ENCODE data around the gene ZNF263. TPM values are rescaled to one million over a fixed set of nuclear protein-coding genes. Genes with fewer than 3 reads are reported as not detected.

Gene ZNF263
- total RNA-seq, 1 experiment from 2014 or later: 29.5 TPM

DNA sequence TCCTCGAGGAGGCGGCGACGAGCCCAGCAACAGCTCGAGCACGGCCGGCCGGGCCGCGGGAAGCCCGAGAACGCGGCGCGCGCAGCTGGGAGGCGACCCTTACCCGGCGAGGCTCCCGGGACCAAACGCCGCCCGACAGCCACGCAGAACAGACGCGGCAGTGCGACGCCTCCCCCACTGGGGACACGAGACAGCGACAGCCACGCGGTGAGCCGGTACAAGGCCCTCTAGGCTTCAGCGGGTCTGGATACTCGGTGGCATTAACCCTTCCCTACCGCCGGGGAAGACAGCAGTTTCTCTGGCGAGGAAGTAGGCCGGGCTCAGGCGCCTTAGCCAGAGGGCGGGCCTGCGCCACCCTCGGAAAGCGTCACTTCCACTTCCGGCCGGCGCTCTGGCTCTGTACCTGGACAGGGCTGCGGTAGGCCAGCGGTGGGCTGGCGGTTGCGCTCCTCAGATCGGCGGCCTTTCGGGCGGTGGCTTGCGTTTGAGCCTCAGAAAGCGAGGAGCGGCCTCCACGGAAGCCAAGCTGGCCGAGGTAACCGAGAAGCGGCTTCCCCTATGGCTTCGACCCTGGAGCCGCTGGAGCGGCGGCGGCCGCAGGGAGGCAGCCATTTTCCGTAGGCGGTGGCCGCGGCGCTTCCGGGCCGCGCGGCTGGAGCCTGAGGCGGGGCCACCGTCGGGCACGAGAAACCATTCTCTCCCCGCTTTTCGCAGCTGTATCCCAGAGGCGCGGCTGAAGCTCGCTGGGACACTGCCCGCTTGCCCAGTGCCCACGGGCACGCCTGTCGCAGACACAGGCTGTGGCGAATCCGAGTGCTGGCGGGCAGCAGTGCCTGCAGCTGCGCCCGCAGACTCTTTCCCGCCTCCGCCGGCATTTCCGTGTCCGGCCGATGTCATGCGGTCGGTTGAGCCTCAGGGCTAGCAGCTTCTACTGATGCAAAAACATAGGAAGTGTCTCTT lies 22.1 kb downstream of the ZNF263 start, which contains the start of the genes TIGD7 and ZNF75A (continued):
- TF ChIP-seq, protein P1, sequence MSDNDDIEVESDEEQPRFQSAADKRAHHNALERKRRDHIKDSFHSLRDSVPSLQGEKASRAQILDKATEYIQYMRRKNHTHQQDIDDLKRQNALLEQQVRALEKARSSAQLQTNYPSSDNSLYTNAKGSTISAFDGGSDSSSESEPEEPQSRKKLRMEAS (CRISPR knock-in tag; IDR thresholded peaks at IDR 0.05): peak; percentile 98
- TF ChIP-seq NR1H2 (CRISPR knock-in tag; IDR thresholded peaks at IDR 0.05): peak; percentile 94
- peak; percentile 52 for TF ChIP-seq GABPB1 (CRISPR knock-in tag; IDR thresholded peaks at IDR 0.05)
- TF ChIP-seq, protein P2, sequence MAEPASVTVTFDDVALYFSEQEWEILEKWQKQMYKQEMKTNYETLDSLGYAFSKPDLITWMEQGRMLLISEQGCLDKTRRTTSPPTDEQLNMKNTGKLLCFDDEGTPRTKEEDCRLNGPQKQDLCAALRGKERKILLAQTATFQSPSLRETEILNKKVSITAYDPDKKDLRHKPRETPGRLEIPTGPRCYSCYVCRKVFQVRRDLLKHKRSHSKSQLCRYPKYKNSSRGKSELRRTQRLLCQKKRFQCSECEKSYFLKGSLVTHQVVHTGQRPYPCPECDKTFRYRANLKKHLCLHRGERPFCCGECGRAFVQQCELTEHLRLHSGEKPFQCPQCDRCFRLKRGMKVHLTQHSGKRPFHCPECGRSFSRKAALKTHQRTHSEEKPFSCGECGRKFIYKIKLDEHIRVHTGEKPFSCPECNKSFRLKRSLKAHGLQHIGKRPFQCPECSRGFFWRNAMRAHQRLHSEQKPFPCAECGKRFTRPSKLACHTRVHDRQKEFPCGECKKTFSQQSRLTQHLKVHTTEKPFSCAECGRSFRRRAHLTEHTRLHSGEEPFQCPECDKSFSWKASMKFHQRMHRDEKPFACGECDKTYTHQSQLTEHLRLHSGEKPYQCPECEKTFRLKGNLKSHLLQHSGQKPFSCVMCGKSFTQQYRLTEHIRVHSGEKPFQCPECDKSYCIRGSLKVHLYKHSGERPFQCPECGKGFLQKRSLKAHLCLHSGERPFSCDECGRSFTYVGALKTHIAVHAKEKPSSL (CRISPR knock-in tag; conservative IDR thresholded peaks at IDR 0.05): no peak
- peak; percentile 80; the same call in 1 of the 2 replicates for TF ChIP-seq SMAD3 (CRISPR knock-in tag; IDR thresholded peaks at IDR 0.05; ENCODE audit: borderline replicate concordance)
- peak; percentile 92 for TF ChIP-seq ZBTB21 (CRISPR knock-in tag; IDR thresholded peaks at IDR 0.05; ENCODE audit: borderline replicate concordance)
- TF ChIP-seq ZNF219 (CRISPR knock-in tag; IDR thresholded peaks at IDR 0.05; ENCODE audit: borderline replicate concordance): peak; percentile 96
- peak; percentile 92 for TF ChIP-seq FOXK1 (CRISPR knock-in tag; IDR thresholded peaks at IDR 0.05)
- no peak for TF ChIP-seq MXD4 (CRISPR knock-in tag; IDR thresholded peaks at IDR 0.05; ENCODE audit: borderline replicate concordance)
- TF ChIP-seq ZNF317 (CRISPR knock-in tag; IDR thresholded peaks at IDR 0.05; ENCODE audit: borderline replicate concordance, low read depth): peak; percentile 70
- peak; percentile 98 for TF ChIP-seq JUN (CRISPR knock-in tag; IDR thresholded peaks at IDR 0.05)
- TF ChIP-seq GRHL2 (CRISPR knock-in tag; IDR thresholded peaks at IDR 0.05; ENCODE audit: insufficient replicate concordance, severe bottlenecking): no peak
- no peak; the same call in none of the 2 replicates for TF ChIP-seq NFYB (CRISPR knock-in tag; conservative IDR thresholded peaks at IDR 0.05; ENCODE audit: low read depth)
- TF ChIP-seq TP53 (CRISPR knock-in tag; IDR thresholded peaks at IDR 0.05): peak; percentile 88; the same call in 1 of the 2 replicates
- TF ChIP-seq ZNF232 (CRISPR knock-in tag; IDR thresholded peaks at IDR 0.05): peak; percentile 81
- TF ChIP-seq, protein P3, sequence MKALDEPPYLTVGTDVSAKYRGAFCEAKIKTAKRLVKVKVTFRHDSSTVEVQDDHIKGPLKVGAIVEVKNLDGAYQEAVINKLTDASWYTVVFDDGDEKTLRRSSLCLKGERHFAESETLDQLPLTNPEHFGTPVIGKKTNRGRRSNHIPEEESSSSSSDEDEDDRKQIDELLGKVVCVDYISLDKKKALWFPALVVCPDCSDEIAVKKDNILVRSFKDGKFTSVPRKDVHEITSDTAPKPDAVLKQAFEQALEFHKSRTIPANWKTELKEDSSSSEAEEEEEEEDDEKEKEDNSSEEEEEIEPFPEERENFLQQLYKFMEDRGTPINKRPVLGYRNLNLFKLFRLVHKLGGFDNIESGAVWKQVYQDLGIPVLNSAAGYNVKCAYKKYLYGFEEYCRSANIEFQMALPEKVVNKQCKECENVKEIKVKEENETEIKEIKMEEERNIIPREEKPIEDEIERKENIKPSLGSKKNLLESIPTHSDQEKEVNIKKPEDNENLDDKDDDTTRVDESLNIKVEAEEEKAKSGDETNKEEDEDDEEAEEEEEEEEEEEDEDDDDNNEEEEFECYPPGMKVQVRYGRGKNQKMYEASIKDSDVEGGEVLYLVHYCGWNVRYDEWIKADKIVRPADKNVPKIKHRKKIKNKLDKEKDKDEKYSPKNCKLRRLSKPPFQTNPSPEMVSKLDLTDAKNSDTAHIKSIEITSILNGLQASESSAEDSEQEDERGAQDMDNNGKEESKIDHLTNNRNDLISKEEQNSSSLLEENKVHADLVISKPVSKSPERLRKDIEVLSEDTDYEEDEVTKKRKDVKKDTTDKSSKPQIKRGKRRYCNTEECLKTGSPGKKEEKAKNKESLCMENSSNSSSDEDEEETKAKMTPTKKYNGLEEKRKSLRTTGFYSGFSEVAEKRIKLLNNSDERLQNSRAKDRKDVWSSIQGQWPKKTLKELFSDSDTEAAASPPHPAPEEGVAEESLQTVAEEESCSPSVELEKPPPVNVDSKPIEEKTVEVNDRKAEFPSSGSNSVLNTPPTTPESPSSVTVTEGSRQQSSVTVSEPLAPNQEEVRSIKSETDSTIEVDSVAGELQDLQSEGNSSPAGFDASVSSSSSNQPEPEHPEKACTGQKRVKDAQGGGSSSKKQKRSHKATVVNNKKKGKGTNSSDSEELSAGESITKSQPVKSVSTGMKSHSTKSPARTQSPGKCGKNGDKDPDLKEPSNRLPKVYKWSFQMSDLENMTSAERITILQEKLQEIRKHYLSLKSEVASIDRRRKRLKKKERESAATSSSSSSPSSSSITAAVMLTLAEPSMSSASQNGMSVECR (CRISPR knock-in tag; IDR thresholded peaks at IDR 0.05; ENCODE audit: borderline replicate concordance): peak; percentile 99

DNA sequence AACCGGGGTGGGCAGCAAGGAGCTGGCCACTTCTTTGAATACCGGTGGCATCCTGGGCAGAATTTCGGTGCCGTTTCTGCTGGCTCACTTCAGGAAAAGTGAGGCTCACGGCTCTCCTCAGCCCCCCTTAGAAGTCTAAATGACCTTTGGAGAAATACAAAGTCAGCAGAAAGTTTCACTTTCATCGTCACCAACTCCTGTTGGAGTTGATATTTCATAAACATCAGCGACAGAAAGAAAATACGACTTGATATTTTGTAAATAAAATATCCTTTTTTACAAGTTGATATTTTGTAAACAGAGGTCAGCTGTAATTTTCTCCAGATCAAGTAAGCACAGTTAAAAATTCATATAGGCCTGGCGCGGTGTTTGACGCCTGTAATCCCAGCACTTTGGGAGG lies 22.8 kb downstream of the ZNF263 start:
- CTCF ChIA-PET: no interaction called here
- peaks cover 8% of the 10 kb centered on the region for H3K4me1 Mint-ChIP-seq
- H3K9me3 Mint-ChIP-seq: peaks cover 40% of the 10 kb centered on the region
- no peak for TF ChIP-seq GRHL2 (CRISPR knock-in tag; IDR thresholded peaks at IDR 0.05; ENCODE audit: insufficient replicate concordance, severe bottlenecking)
- TF ChIP-seq, protein P4, sequence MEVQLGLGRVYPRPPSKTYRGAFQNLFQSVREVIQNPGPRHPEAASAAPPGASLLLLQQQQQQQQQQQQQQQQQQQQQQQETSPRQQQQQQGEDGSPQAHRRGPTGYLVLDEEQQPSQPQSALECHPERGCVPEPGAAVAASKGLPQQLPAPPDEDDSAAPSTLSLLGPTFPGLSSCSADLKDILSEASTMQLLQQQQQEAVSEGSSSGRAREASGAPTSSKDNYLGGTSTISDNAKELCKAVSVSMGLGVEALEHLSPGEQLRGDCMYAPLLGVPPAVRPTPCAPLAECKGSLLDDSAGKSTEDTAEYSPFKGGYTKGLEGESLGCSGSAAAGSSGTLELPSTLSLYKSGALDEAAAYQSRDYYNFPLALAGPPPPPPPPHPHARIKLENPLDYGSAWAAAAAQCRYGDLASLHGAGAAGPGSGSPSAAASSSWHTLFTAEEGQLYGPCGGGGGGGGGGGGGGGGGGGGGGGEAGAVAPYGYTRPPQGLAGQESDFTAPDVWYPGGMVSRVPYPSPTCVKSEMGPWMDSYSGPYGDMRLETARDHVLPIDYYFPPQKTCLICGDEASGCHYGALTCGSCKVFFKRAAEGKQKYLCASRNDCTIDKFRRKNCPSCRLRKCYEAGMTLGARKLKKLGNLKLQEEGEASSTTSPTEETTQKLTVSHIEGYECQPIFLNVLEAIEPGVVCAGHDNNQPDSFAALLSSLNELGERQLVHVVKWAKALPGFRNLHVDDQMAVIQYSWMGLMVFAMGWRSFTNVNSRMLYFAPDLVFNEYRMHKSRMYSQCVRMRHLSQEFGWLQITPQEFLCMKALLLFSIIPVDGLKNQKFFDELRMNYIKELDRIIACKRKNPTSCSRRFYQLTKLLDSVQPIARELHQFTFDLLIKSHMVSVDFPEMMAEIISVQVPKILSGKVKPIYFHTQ (CRISPR knock-in tag; IDR thresholded peaks at IDR 0.05): no peak
- no peak for TF ChIP-seq NR2C2 (CRISPR knock-in tag; IDR thresholded peaks at IDR 0.05)
- TF ChIP-seq JUN (CRISPR knock-in tag; IDR thresholded peaks at IDR 0.05): no peak
- TF ChIP-seq NFE2L1 (CRISPR knock-in tag; IDR thresholded peaks at IDR 0.05): no peak
- TF ChIP-seq ZNF219 (CRISPR knock-in tag; IDR thresholded peaks at IDR 0.05; ENCODE audit: borderline replicate concordance): no peak
- TF ChIP-seq, protein P5, sequence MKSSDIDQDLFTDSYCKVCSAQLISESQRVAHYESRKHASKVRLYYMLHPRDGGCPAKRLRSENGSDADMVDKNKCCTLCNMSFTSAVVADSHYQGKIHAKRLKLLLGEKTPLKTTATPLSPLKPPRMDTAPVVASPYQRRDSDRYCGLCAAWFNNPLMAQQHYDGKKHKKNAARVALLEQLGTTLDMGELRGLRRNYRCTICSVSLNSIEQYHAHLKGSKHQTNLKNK (CRISPR knock-in tag; IDR thresholded peaks at IDR 0.05): no peak
- TF ChIP-seq, protein P6, sequence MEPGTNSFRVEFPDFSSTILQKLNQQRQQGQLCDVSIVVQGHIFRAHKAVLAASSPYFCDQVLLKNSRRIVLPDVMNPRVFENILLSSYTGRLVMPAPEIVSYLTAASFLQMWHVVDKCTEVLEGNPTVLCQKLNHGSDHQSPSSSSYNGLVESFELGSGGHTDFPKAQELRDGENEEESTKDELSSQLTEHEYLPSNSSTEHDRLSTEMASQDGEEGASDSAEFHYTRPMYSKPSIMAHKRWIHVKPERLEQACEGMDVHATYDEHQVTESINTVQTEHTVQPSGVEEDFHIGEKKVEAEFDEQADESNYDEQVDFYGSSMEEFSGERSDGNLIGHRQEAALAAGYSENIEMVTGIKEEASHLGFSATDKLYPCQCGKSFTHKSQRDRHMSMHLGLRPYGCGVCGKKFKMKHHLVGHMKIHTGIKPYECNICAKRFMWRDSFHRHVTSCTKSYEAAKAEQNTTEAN (CRISPR knock-in tag; IDR thresholded peaks at IDR 0.05): no peak

More for the DNA sequence above, 22.8 kb downstream of the ZNF263 start:
- POLR2A ChIA-PET: interaction anchor here (0.5 to 2.2 kb wide), 3 partner anchors 23 to 396 kb away, joined by 4 to 12 read pairs (median 11); partner anchors contain the start of genes ZNF174, ZNF263 and ZSCAN32
- no peak for ATAC-seq
- peak overlapping the region; percentile 77 for H3K4me3 Mint-ChIP-seq
- H3K27me3 Mint-ChIP-seq (ENCODE audit: low read depth): peaks cover 25% of the 10 kb centered on the region
- DNase-seq (ENCODE audit: low spot score): no peak
- H3K27ac Mint-ChIP-seq: no peak overlapping the region
- H3K36me3 Mint-ChIP-seq: peaks cover 72% of the 10 kb centered on the region

All from WTC11 (cell line).